ENCODE data around the gene ANKRD13A.

ANKRD13A gene

DNA sequence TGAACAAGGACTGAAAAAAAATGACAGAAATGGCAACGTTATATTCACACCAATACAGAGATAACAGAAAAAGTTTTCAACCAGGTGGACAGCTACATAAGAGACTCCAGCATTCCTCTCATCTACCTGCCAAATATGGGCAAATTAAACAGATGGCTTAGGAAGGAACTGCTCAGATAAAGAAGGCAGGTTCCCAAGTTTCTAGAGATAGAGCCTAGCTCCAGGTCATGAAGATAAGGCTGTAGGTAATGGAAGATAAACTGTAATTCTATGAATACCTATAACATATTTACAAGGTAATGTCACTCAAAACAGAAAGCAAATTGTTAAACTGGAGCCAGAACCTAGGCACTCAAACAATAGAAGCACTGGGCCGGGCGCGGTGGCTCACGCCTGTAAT lies 45.6 kb upstream of the ANKRD13A start:
- H3K4me3 ChIP-seq (ENCODE audit: low read depth, low read length): no peak overlapping the region
- TF ChIP-seq, protein P1, sequence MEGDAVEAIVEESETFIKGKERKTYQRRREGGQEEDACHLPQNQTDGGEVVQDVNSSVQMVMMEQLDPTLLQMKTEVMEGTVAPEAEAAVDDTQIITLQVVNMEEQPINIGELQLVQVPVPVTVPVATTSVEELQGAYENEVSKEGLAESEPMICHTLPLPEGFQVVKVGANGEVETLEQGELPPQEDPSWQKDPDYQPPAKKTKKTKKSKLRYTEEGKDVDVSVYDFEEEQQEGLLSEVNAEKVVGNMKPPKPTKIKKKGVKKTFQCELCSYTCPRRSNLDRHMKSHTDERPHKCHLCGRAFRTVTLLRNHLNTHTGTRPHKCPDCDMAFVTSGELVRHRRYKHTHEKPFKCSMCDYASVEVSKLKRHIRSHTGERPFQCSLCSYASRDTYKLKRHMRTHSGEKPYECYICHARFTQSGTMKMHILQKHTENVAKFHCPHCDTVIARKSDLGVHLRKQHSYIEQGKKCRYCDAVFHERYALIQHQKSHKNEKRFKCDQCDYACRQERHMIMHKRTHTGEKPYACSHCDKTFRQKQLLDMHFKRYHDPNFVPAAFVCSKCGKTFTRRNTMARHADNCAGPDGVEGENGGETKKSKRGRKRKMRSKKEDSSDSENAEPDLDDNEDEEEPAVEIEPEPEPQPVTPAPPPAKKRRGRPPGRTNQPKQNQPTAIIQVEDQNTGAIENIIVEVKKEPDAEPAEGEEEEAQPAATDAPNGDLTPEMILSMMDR (IDR thresholded peaks at IDR 0.05; ENCODE audit: low read depth, low read length, missing control alignments): no peak
- in situ Hi-C loops (cut with HindIII; ENCODE audit: low sequenced_read_pairs): no loop called here
- no peak for DNase-seq (ENCODE audit: low read depth)

DNA sequence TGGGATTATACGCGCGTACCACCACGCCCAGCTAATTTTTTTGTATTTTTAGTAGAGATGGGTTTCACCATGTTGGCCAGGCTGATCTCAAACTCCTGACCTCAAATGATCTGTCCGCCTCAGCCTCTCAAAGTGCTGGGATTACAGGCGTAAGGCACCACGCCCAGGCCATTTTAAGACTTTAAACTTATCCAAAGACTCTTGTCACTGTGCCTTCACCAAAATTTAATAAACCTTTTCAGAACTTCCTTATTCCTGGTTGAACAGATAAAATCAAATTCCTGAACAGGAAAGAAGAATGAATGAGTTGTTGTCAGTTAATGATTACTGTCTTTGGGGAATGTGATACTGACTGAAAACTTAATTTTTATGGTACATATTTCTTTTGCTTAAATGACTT lies 40.9 kb upstream of the ANKRD13A start:
- no peak overlapping the region for H3K4me3 ChIP-seq (ENCODE audit: low read depth, low read length)
- no peak for DNase-seq (ENCODE audit: low read depth)
- in situ Hi-C loops (cut with HindIII; ENCODE audit: low sequenced_read_pairs): no loop called here
- TF ChIP-seq, protein P1 (IDR thresholded peaks at IDR 0.05; ENCODE audit: low read depth, low read length, missing control alignments): no peak

DNA sequence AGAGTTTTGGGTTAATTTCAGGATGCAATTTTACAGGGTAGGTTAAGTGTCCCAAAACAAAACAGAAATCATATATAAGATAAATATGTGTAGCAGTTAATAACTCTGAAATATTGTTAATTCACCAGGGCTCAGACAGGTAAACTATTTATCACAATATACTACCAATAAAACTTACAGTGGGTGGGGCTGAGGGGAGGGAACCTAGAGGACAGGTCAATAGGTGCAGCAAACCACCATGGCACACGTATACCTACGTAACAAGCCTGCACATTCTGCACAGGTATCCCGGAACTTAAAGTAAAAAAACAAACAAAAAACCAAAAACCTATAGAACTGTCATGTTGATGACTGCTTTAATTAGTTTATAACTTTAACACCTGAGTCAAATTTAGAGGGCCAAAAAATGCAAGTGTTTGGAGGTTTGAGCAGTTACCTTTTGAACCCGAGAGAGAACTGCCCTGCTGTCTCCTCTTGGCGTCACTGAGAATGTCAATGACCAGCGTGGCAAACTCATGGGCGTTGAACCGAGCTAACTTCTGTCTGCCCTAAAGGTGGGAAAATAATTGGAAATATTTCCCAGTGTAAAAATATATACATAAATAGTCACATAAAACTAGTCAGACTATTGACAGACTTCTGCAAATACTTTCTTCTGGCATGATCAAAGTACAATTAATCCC lies 39.7 kb upstream of the ANKRD13A start:
- DNase-seq (ENCODE audit: low read depth): no peak

DNA sequence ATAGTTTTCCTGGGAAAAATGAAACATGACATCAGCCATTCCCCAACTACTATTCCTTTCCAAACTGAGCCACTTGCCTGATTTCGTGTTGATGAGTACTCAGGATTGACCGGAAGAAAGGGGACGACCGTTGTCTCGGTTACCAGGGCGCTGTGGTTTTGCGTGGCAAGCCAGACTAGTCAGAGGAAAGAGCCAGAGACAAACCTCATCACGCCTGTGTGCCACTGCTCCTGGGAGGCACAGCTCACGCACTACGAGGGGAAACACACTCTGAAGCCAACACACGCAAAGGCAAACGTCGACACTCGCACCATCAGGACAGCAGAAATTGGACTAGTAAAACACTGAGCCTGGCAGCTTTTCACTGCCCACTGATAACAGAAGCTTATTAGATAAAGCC lies 38.0 kb upstream of the ANKRD13A start:
- no peak overlapping the region for H3K4me3 ChIP-seq (ENCODE audit: low read depth, low read length)
- no peak for DNase-seq (ENCODE audit: low read depth)
- TF ChIP-seq, protein P1 (IDR thresholded peaks at IDR 0.05; ENCODE audit: low read depth, low read length, missing control alignments): no peak
- in situ Hi-C loops (cut with HindIII; ENCODE audit: low sequenced_read_pairs): loop anchor here (5.0 to 10.0 kb wide), 3 partner anchors 36 to 86 kb away; partner anchors contain the start of genes ANKRD13A and GIT2

More for the DNA sequence above, 39.7 kb upstream of the ANKRD13A start:
- no peak overlapping the region for H3K4me3 ChIP-seq (ENCODE audit: low read depth, low read length)
- in situ Hi-C loops (cut with HindIII; ENCODE audit: low sequenced_read_pairs): loop anchor here (5.0 to 10.0 kb wide), 3 partner anchors 38 to 85 kb away; partner anchors contain the start of genes ANKRD13A and GIT2
- TF ChIP-seq, protein P1 (IDR thresholded peaks at IDR 0.05; ENCODE audit: low read depth, low read length, missing control alignments): no peak

DNA sequence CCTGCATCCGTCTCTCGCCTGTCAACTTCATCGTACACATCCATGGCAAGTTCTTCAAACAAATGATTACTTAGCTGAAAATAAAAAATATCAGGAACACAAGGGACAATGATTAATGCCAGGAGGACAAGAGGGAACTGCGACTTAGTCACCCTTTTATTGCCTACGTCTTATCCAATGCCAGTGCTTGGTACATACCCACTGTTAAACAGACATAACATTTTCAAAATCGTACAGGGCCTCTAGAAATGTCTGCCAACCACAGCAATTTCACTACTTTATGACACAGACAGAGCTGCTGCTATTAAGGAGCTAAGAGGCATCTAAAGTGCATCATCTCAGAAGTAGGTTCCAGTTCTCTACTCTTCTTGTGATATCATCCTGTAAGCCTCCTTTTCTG lies 37.6 kb upstream of the ANKRD13A start:
- in situ Hi-C loops (cut with HindIII; ENCODE audit: low sequenced_read_pairs): loop anchor here (5.0 to 10.0 kb wide), 3 partner anchors 36 to 87 kb away; partner anchors contain the start of genes ANKRD13A and GIT2
- DNase-seq (ENCODE audit: low read depth): no peak
- TF ChIP-seq, protein P1 (IDR thresholded peaks at IDR 0.05; ENCODE audit: low read depth, low read length, missing control alignments): no peak
- no peak overlapping the region for H3K4me3 ChIP-seq (ENCODE audit: low read depth, low read length)

DNA sequence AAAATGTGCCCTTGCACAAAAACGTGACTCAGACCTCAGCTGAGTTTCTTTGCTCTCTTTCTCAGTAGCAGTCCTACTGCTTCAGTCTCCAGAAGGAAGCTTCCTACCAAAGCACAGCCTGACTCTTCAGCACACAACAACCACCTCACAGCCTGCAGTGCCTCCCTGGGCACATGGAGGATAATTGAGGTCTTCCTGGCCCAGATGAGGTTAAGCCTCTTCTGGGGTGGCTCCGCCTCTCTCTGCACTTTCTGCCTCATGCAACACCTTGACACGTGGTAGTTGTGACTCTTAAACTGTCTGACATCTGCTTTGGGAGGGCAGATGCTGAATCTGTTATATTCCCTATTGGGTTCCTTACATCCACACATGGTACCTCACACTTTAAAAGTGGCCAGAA lies 36.8 kb upstream of the ANKRD13A start:
- in situ Hi-C loops (cut with HindIII; ENCODE audit: low sequenced_read_pairs): loop anchor here (5.0 to 10.0 kb wide), 3 partner anchors 35 to 88 kb away; partner anchors contain the start of genes ANKRD13A and GIT2
- TF ChIP-seq, protein P1 (IDR thresholded peaks at IDR 0.05; ENCODE audit: low read depth, low read length, missing control alignments): no peak
- H3K4me3 ChIP-seq (ENCODE audit: low read depth, low read length): no peak overlapping the region
- DNase-seq (ENCODE audit: low read depth): no peak
